Measurements from ENCODE around the gene AVPR1B.
"Not testable (repeated sequence)": the region's sequence is repeated elsewhere in the genome, so short reads cannot be mapped to it uniquely, and the experiment has no call there.

Gene AVPR1B

DNA sequence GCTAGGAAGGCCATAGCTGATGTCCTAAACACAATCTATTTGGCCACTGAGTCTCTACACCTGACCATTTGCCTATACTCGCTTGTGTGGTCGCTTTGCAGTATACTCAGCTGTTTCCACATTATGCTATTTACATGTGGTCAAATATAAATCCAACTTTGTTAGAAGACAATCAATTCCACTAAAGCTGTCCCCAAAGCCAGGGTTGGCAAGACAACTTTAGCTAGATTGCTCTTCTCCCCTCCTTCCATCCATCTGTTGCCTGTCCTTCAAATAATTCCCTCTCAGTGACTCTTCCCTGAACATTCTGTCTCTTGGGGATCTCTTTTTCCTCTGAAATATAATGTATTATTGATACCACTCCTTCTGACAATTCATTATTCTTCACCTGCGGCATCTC is 30.1 kb downstream of the AVPR1B start:
- in situ Hi-C loops (cut with HindIII; ENCODE audit: low sequenced_read_pairs), result no loop called here

DNA sequence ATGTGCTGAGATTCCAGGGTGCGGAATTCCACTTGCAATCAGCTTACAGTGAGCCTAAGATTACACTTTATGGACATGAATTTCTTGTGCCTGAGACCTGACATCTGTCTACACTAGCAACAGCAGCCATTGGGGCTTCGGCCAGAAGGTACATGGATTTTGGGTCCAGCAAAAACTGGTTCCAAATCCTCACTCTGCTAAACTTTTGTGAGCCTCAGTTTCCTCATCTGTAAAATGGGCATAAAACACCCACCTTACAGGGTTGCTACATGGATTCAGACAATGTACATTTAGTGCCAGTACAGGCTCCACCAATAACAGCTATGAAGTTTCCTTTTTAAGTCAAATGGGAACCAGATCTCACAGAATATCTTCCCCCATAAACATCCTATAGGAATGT is 33.4 kb downstream of the AVPR1B start:
- in situ Hi-C loops (cut with HindIII; ENCODE audit: low sequenced_read_pairs), result no loop called here

DNA sequence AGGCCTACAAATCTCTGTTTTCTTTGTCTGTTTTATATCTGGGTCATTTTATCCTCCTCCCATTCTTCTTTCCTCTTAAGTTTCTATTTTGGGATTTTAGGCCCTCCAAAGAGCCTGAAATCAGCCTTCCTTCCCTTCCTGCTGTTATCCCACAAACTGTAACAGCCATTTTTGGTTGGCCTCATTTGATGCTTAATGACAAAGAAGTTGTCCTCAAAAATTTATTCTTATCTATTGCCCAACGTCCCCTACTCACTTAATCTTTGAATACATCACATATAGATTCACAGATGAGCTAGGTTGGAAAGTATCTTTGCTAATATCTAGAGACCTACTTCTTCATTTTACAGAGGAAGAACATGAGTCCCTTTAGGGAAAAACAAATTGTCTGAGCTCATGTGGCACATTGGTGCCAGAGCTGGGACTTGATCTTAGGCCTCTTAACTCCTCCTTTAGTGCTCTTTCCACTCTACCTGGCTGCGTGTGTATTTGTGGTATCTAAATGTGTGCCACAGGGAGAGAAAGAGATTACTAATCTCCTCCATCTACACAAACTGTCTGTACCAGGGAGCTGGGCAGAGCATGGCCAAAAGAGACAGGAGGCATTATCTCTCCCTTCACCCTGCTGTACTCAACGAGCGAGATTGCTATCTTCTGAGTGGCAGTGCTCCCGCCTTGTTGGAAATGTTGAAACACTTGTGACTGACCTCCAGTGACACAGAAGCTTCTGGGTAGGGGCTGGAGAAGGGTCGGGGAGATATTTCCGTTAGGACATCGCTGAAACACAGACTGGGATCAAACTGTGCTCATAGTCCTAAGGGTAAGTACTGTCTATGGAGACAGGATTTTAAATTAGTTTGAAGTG is 34.1 kb downstream of the AVPR1B start:
- in situ Hi-C loops (cut with HindIII; ENCODE audit: low sequenced_read_pairs), result no loop called here

DNA sequence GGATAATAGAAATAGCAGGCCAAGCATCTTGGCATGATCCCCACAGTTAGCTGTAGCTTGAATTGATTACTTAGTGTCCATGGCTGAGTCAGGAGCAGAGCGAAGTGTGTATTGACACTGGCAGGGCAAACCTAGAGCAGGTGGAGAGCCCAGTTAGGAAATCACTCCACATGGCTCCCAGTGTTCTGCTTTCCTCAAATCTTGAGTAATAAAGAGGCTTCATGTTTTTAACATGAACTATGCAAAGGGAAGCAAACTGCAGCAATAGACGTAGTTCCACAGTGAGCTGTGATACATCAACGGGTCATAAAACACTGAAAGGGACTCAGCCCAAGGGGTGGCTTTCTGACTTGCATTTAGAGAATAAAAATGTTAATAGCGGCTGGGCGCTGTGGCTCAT is 35.3 kb downstream of the AVPR1B start:
- in situ Hi-C loops (cut with HindIII; ENCODE audit: low sequenced_read_pairs), result no loop called here

DNA sequence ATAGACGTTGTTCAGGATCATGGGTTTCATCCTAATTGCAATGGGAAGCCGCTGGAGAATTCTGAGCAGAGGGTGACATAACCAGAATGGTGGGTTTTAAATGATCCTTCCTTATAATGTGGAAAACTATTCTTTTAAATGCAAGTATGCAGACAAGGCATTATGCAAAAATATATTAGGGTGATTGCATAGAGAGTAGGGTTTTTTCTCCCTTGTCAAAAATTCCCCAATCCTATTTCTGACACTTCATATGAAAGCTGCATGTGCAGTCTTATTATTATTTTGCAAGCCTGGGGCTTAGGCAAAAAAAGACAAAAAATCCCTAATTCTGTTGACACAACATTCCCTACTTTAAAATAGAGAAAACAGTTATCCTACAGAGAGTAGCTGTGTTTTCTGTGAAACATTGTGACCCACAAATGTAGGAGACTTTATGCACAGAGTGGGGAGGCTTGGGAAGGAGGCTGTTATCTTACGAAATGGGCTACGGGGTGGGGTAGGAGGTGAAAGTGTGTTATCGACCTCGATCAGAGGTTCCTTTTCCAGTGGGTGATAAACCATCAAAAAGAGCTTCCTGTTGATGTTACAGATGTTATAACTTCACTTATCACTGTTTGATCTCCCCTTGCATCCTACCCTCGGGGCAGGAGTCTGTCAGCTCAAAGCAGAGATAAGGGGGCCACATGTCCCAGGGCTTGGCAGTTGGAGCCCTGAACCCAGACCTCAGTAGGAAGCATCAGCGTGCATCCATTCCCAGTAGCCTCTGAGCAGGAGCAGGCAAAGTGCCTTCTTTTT is 37.0 kb downstream of the AVPR1B start:
- in situ Hi-C loops (cut with HindIII; ENCODE audit: low sequenced_read_pairs), result no loop called here

DNA sequence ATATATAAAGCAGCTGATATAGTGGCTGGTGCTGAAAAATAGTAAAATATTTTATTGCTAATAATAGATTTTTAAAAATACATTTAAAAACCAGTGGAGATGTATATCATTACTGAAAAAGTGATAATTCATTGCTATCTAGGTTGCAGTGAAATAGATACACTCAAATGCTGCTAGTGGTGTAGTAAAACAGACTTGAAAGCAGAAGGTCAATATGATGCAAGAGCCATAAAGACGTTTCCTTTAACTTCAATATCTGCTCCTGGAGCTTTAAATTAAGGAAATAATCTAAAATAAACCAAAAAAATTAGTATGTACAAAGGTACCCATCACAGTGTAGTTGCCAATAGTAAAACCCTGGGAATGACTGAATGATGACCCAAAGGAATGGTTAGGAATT is 38.1 kb downstream of the AVPR1B start:
- in situ Hi-C loops (cut with HindIII; ENCODE audit: low sequenced_read_pairs), result no loop called here

DNA sequence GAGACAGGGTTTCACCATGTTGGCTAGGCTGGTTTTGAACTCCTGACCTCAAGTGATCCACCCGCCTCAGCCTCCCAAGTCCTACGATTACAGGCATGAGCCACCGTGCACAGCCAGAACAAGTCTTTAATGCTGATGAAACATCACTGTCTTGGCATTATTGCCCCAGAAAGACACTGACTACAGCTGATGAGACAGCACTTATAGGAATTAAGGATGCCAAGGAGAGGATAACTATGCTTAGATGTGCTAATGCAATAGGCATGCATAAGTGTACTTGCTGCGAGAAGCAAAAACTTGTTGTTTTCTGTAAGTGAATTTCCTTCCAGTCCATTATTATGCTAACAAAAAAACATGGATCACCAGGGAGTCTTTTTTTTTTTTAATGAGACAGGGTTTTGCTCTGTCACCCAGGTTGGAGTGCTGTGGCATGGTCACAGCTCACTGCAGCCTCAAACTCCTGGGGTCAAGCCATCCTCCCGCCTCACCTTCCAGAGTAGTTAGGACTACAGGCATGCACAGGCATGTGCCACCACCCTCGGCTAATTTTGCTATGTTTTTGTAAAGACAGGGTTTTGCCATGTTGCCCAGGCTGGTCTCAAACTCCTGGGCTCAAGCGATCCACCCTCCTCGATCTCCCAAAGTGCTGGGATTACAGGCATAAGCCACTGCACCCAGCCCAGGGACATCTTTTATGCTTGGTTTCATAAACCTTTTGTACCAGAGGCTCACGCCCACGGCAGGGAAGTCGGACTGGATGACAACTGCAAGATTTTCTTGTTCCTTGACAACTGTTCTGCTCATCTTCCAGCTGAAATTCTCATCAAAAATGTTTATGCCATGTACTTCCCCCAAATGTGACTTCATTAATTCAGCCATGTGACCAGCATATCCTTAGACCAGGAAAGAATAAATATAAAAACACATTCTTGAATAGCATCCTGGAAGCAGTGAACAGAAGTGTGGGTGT is 41.1 kb downstream of the AVPR1B start:
- in situ Hi-C loops (cut with HindIII; ENCODE audit: low sequenced_read_pairs), result no loop called here

DNA sequence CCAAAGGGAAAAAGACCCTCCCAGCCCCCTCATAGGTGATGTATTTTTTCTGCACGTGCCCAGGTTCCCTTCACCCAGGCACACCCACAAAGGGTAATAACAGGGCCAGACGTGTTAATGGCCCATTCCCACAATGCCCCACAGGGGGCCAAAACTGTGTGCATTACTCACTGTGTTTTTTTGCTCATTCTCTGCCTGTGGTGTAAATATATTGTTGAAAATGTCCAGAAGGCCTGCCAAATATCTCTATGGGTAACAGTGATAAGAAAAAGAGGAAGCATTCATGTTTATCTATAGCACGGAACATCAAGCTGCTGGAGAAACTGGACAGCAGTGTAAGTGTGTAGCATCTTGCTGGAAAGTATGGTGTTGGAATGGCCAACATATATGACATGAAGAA is 42.3 kb downstream of the AVPR1B start:
- in situ Hi-C loops (cut with HindIII; ENCODE audit: low sequenced_read_pairs), result no loop called here

DNA sequence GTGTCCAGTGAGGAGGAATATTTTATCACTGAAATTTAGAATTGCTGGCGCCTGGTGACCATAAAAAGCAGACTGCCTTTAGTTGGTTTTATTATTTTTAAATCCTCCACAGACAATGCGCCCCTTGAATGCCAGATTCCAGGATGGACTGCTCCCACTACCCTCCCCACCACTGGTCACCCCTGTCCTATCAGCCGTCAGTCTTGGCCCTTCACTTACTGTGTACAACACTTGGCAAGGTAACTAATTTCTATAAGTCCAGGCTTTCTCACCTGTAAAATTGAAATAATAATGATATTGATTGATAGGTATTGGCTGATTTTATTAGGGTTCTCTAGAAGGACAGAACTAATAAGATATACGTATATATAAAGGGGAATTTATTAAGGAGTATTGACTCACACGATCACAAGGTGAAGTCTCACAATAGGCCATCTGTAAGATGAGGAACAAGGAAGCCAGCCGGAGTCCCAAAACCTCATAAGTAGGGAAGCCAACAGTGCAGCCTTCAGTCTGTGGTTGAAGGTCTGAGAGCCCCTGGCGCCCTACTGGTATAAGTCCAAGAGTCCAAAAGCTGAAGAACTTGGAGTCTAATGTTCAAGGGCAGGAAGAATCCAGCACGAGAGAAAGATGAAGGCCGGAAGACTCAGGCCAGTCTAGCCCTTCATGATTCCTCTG is 46.4 kb downstream of the AVPR1B start:
- in situ Hi-C loops (cut with HindIII; ENCODE audit: low sequenced_read_pairs), result no loop called here

DNA sequence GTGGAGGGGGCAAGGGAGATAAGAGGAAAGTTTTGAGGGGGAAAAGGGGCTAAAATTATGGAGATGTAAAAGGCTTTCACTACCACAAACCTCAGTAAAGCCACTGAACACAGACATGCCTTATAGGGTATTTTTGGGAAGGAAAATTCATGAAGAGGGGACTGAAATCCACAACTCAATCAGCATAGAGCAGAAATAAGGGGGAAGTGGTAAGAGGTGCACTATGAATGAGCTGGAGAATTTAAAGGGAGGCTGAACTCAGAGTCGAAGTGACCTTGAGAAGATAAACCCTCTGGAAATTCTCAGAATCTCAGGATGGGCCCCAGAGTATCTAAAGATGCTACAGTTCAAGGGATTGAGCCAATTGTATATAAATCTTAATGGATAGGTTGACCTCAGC is 48.9 kb downstream of the AVPR1B start:
- in situ Hi-C loops (cut with HindIII; ENCODE audit: low sequenced_read_pairs), result no loop called here

DNA sequence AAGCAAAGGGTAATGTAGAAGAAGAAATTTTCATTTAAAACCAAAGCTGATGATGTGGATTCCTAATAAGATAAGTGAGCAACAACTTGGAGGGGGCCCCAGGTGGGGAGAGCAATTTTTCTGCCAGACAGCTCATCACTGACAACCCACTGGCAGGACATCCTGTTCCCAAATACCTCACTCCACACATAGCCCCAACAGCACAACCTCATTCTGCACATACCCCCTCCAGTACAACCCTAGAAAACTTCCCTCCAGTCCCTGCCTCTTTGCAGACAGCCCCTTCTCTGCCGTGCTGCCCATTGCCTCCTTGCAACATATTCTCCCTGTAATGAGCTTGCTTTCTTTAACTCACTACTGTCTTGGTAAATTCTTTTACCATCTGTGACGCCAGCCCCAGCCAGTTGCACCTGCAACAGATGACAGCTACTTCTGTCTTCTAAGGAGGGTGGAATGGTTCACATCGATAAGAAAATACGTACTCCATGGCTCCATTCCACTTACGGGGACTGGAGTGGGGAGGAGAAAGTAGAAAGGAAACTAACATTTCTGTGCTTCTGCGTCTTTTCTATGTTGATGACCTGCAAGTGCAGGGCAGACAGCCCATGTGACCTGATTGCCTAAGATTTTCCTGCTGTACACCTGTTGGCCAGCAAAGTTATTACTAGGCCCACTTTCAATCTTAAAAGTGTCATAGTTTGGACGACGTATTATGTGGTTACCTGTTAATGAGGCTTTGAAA is 49.5 kb downstream of the AVPR1B start:
- in situ Hi-C loops (cut with HindIII; ENCODE audit: low sequenced_read_pairs), result no loop called here

DNA sequence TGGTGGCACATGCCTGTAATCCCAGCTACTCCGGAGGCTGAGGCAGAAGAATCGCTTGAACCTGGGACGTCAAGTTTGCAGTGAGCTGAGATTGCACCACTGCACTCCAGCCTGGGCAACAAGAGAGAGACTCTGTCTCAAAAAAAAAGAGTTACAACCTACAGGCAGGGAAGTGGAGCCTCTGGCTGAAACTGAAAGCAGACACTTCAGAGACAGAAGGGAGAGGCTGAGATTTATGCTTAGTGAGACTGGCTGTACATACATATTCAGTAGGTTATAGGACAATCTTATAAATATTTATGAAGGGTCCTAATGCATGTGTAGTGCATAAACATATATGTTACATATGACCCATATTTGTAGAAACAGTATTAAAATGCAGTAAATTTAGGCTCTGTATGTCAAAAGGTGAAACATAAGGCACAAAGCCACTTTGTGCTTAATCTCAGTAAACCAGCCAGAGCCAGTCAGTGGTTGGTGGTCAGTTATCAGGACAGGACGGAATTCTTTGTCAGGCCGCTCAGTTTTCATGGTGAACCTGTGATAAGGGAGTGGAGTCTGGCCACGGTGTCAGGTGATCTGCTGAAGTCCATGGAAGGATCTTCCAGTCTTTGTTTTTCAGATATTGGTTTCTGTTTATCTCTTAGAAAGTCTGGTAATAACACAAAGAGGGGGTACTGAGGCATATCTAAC is 50.6 kb downstream of the AVPR1B start:
- in situ Hi-C loops (cut with HindIII; ENCODE audit: low sequenced_read_pairs), result no loop called here

DNA sequence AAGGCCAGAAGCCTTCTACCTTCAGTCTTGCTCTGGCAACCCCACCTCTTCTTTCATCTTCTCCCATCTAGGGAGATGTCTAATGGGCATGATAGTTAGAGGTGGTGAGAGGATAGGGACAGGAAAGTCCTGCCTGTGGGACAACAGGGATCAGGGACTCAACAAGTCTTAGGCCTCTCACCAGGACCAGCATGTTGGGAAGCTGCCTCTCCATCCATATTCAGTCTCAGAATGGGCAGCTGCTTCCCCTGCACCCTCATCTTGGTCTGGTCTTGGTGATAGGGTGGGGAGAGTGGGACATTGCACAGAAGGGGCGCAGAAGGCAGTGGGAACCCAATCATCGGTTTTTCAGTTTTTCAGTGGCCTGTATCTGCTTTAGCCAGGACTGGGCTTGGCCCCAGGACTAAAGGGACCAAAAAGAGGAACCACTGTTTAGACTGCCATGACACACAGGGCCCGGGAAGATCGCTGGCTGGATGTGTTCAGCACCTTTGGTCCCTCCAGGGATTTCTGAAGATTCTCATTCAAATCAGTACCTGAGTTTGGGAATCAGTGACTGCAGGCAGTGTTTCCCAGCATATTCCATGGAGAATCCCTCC is 51.5 kb downstream of the AVPR1B start:
- in situ Hi-C loops (cut with HindIII; ENCODE audit: low sequenced_read_pairs), result no loop called here

DNA sequence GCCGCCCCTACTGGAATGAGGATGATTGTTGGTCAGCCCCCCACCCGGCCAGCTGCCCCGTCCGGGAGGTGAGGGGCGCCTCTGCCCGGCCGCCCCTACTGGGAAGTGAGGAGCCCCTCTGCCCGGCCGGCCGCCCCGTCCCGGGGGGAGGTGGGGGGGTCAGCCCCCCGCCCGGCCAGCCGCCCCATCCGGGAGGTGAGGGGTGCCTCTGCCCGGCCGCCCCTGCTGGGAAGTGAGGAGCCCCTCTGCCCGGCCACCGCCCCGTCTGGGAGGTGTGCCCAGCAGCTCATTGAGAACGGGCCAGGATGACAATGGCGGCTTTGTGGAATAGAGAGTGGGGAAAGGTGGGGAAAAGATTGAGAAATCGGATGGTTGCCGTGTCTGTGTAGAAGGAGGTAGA is 52.7 kb downstream of the AVPR1B start:
- in situ Hi-C loops (cut with HindIII; ENCODE audit: low sequenced_read_pairs), result not testable (repeated sequence)

DNA sequence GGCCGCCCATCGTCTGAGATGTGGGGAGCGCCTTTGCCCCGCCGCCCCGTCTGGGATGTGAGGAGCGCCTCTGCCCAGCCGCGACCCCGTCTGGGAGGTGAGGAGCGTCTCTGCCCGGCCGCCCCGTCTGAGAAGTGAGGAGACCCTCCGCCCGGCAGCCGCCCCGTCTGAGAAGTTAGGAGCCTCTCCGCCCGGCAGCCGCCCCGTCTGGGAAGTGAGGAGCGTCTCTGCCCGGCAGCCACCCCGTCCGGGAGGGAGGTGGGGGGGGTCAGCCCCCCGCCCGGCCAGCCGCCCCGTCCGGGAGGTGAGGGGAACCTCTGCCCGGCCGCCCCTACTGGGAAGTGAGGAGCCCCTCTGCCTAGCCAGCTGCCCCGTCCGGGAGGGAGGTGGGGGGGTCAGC is 53.2 kb downstream of the AVPR1B start:
- in situ Hi-C loops (cut with HindIII; ENCODE audit: low sequenced_read_pairs), result not testable (repeated sequence)

DNA sequence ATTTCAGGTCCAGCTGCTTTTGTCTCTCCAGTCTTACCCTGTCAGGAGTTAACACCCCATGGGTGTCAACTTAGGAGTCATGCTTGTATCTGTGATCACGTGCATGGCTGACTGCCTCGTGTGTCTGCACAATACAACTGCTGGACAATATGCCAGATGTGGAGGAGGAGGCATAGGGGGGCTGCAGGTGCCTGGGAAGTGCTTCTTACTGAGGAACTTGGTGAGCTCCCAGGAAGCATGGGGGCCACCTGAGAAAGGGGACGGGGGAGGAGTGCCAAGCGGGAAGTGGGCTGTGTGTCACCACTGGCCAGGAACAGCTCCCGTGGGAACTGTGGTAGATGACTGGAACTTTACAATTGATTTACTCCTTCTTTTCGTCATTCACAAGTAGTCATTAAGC is 54.7 kb downstream of the AVPR1B start:
- in situ Hi-C loops (cut with HindIII; ENCODE audit: low sequenced_read_pairs), result no loop called here

DNA sequence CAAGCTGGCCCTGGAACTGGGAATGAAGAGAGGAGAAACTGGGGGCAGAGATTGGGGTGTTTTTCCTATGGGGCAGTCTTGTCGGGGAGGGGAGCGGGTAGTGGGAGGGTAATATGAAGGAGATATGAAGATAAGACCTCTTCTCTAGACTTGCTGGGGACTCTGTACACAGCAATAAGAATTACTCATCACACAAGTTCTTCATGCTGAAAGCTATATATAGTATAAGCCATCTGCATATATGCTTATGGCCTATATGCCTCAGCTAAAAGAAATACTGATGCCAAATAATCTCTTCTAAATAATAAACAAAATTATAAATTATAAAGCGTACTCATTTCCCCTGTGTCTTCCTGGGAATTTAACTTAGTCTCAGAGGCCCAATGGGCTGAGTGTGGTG is 56.3 kb downstream of the AVPR1B start:
- in situ Hi-C loops (cut with HindIII; ENCODE audit: low sequenced_read_pairs), result no loop called here
